Dermis blood vessel endothelial cell (primary cell): ENCODE results near the gene PLA2G4E. TPM values are rescaled to one million over a fixed set of nuclear protein-coding genes. Genes with fewer than 3 reads are reported as not detected.

Source experiments
- DNase-seq: peaks from one replicate; pipeline ENCODE4 v3.0.0; 2010
- total RNA-seq: library from RNA; depleted of rRNA; stranded (reverse); fragments of >200 nt; gene quantifications from 2 replicates; pipeline ENCODE4 v1.2.3, GENCODE V29; 2014

Gene PLA2G4E
- total RNA-seq, 1 donor from 2014 or later = not detected

GRCh38 chr15:42053010-42053409 lies 32.2 kb upstream of the PLA2G4E start:
- DNase-seq = no peak

- DNase-seq = no peak
These were observed 29.8 kb upstream of the PLA2G4E start for GRCh38 chr15:42050484-42051255.

GRCh38 chr15:42048821-42049200 lies 28.0 kb upstream of the PLA2G4E start:
- no peak for DNase-seq

- DNase-seq = no peak
These were observed 27.4 kb upstream of the PLA2G4E start for GRCh38 chr15:42048080-42048820.

GRCh38 chr15:42046597-42046996 lies 25.8 kb upstream of the PLA2G4E start:
- no peak for DNase-seq

GRCh38 chr15:42045211-42045615 lies 24.4 kb upstream of the PLA2G4E start:
- no peak for DNase-seq

GRCh38 chr15:42042602-42043400 lies 22.0 kb upstream of the PLA2G4E start:
- DNase-seq = no peak

GRCh38 chr15:42038401-42038800 lies 17.6 kb upstream of the PLA2G4E start:
- no peak for DNase-seq

- DNase-seq = no peak
These were observed 16.8 kb upstream of the PLA2G4E start for GRCh38 chr15:42037656-42038055.

- DNase-seq = no peak
These were observed 16.1 kb upstream of the PLA2G4E start for GRCh38 chr15:42036966-42037365.

- no peak for DNase-seq
These were observed 15.5 kb upstream of the PLA2G4E start for GRCh38 chr15:42036112-42036905.

GRCh38 chr15:42035435-42035761 lies 14.6 kb upstream of the PLA2G4E start:
- no peak for DNase-seq

GRCh38 chr15:42034628-42035434 lies 14.0 kb upstream of the PLA2G4E start:
- no peak for DNase-seq

- no peak for DNase-seq
These were observed 12.5 kb upstream of the PLA2G4E start for GRCh38 chr15:42033214-42033873.

GRCh38 chr15:42032376-42033213 lies 11.8 kb upstream of the PLA2G4E start:
- DNase-seq = no peak

- no peak for DNase-seq
These were observed 10.5 kb upstream of the PLA2G4E start for GRCh38 chr15:42031198-42031915.

- no peak for DNase-seq
These were observed 6.7 kb upstream of the PLA2G4E start for GRCh38 chr15:42027521-42027920.

- no peak for DNase-seq
These were observed 3.5 kb upstream of the PLA2G4E start for GRCh38 chr15:42024303-42024702.

GRCh38 chr15:42021593-42021992 lies 751 bp upstream of the PLA2G4E start:
- no peak for DNase-seq
